Left ventricle myocardium inferior (tissue), 1 donor: ENCODE results near the gene DCUN1D2. TPM values are rescaled to one million over a fixed set of nuclear protein-coding genes. Genes with fewer than 3 reads are reported as not detected.
A peak's percentile ranks its signal among the peaks of the same experiment; 100 is the strongest.

Source experiments
- DNase-seq: peaks from one replicate; pipeline ENCODE4 v3.0.0-alpha.2; 2020
- H3K27ac ChIP-seq: fragments of 200-600 bp; replicated peaks from 2 replicates; pipeline ENCODE4 v1.8.0; 2021
- H3K27me3 ChIP-seq: fragments of 200-600 bp; 2 replicates; pipeline ENCODE4 v1.8.0; 2021; ENCODE audit warnings: low read depth
- H3K36me3 ChIP-seq: fragments of 200-600 bp; 2 replicates; pipeline ENCODE4 v1.8.0; 2021
- H3K4me1 ChIP-seq: fragments of 200-600 bp; 2 replicates; pipeline ENCODE4 v1.8.0; 2021
- H3K4me3 ChIP-seq: fragments of 200-600 bp; 2 replicates; pipeline ENCODE4 v1.8.0; 2021; ENCODE audit warnings: mild to moderate bottlenecking, moderate library complexity
- H3K9me3 ChIP-seq: fragments of 200-600 bp; replicated peaks from 2 replicates; pipeline ENCODE4 v1.8.0; 2021
- intact Hi-C: fragments of 100-400 bp; cut with micrococcal nuclease; formaldehyde crosslinking; loops from one replicate; pipeline ENCODE4 v1.11.0; 2022
- long read RNA-seq: library from polyadenylated mRNA; unstranded; transcript quantifications from one replicate; pipeline ENCODE4 v2.0.0, GENCODE V29; 2021
- total RNA-seq: library from RNA; stranded (reverse); fragmentation: NEBNext Ultra II Directional; extraction: Animal tissue kit (Norgen Biotek cat#: 25700); gene quantifications from one replicate; pipeline ENCODE4 v1.2.1, GENCODE V29; 2021
- TF ChIP-seq, protein P1 (sequence below): fragments of 200-600 bp; IDR thresholded peaks from 2 replicates; pipeline ENCODE4 v1.8.0; 2021; ENCODE audit warnings: antibody characterized with exemption, mild to moderate bottlenecking, borderline replicate concordance
- donor health status: DM: no; HTN: yes; CAD: no; lungs with severe emphysema.

Gene DCUN1D2
- total RNA-seq: 196 TPM
- long read RNA-seq, transcript DCUN1D2-208 (7 exons, 2,045 nt): major isoform, 31 of 167 reads
- long read RNA-seq, partial matches to known transcripts: 42 of 167 reads
- long read RNA-seq, other reads (novel, unspliced or antisense): 91 of 167 reads

- Histone ChIP-seq H3K27me3 (no peaks in the 10 kb centered on the region), H3K27ac (peak within 1 kb of the TSS; percentile 95), H3K4me3 (peak within 1 kb of the TSS; percentile 92), H3K36me3 (peaks cover 5% of the 10 kb centered on the region), H3K4me1 (peaks cover 86% of the 10 kb centered on the region), H3K9me3 (no peaks in the 10 kb centered on the region)
- intact Hi-C loops: no loop called here
- DNase-seq: peak; percentile 95
- TF ChIP-seq, protein P1, sequence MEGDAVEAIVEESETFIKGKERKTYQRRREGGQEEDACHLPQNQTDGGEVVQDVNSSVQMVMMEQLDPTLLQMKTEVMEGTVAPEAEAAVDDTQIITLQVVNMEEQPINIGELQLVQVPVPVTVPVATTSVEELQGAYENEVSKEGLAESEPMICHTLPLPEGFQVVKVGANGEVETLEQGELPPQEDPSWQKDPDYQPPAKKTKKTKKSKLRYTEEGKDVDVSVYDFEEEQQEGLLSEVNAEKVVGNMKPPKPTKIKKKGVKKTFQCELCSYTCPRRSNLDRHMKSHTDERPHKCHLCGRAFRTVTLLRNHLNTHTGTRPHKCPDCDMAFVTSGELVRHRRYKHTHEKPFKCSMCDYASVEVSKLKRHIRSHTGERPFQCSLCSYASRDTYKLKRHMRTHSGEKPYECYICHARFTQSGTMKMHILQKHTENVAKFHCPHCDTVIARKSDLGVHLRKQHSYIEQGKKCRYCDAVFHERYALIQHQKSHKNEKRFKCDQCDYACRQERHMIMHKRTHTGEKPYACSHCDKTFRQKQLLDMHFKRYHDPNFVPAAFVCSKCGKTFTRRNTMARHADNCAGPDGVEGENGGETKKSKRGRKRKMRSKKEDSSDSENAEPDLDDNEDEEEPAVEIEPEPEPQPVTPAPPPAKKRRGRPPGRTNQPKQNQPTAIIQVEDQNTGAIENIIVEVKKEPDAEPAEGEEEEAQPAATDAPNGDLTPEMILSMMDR: no peak
Observed at GRCh38 chr13:113490496-113491417, at the start of gene DCUN1D2. Gene DCUN1D2, minus strand, starts transcription at chr13:113490711. Its CDS starts 42 bp downstream, at chr13:113490669.

DNA sequence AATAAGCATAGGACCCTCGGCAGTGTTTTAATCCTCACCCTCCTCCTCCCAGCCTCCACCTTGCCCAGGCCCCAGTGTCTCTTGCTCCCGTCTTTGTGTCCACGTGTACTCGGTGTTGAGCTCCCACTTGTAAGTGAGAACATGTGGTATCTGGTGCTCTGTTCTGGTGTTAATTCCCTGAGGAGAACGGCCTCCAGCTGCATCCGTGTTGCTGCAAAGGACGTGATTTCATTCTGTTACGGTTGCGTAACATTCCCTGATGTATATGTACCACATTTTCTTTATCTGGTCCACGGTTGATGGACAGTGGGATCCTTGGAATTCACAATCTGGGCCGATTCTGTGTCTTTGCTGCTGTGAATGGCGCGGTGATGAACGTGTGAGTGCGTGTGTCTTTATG lies 49.3 kb upstream of the DCUN1D2 start:
- Histone ChIP-seq H3K36me3 (peaks cover 36% of the 10 kb centered on the region), H3K27me3 (no peaks in the 10 kb centered on the region), H3K4me1 (peaks cover 4% of the 10 kb centered on the region), H3K4me3 (no peak overlapping the region), H3K9me3 (no peaks in the 10 kb centered on the region), H3K27ac (no peak overlapping the region)
- DNase-seq: no peak
- intact Hi-C loops: no loop called here
- TF ChIP-seq, protein P1: no peak

DNA sequence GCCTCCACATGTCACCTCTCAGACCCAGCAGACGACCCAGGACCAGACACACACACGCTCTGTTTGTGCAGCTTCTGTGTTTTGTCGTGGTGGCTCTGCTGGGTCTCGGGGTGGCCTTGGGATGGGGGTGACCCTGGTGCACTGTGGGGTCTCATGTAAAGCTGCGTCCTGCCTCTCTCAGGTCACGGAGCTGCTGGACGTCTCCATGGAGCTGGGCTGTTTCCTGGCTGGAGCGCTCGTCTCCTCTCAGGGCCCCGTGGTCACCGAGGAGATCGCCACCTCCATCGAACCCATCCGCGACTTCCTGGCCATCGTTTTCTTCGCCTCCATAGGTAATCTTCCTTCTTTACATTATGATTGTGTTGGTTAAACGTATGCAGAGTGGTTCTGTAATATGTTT lies 48.7 kb upstream of the DCUN1D2 start:
- no peak for DNase-seq
- intact Hi-C loops: no loop called here
- no peaks in the 10 kb centered on the region for H3K4me1 ChIP-seq
- H3K4me3 ChIP-seq: no peak overlapping the region
- H3K27ac ChIP-seq: no peak overlapping the region
- H3K27me3 ChIP-seq: no peaks in the 10 kb centered on the region
- TF ChIP-seq, protein P1: no peak
- H3K36me3 ChIP-seq: peaks cover 31% of the 10 kb centered on the region
- no peaks in the 10 kb centered on the region for H3K9me3 ChIP-seq

DNA sequence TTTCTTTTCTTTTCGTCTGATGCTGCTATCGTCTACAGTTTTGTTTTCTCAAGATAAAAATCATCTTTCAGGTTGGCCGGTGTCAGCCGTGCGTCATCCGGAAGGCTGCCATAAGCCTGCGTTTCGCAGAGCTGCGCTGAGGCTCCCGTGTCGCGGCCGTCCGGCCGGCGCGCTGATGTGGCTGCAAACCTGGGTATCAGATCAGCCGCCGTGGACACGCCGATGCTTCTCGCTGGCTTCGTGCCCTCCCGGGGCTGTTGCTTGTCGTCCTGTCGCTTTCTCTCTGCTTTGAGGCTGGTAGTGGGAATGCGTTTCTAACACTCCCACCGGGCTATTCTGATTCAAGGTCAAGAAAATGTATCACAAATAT lies 48.2 kb upstream of the DCUN1D2 start:
- H3K36me3 ChIP-seq: peaks cover 31% of the 10 kb centered on the region
- DNase-seq: no peak

GRCh38 chr13:113537909-113538688 lies 47.6 kb upstream of the DCUN1D2 start:
- Histone ChIP-seq H3K27ac (no peak overlapping the region), H3K4me1 (peaks cover 9% of the 10 kb centered on the region), H3K36me3 (peaks cover 31% of the 10 kb centered on the region), H3K9me3 (no peaks in the 10 kb centered on the region), H3K27me3 (no peaks in the 10 kb centered on the region), H3K4me3 (no peak overlapping the region)
- no peak for DNase-seq
- TF ChIP-seq, protein P1: no peak
- intact Hi-C loops: no loop called here

More for the DNA sequence above, 48.2 kb upstream of the DCUN1D2 start:
- TF ChIP-seq, protein P1: no peak
- no peak overlapping the region for H3K4me3 ChIP-seq
- no peak overlapping the region for H3K27ac ChIP-seq
- no peaks in the 10 kb centered on the region for H3K27me3 ChIP-seq
- intact Hi-C loops: no loop called here
- H3K9me3 ChIP-seq: no peaks in the 10 kb centered on the region
- H3K4me1 ChIP-seq: peaks cover 3% of the 10 kb centered on the region
